Articular chondrocyte of knee joint (primary cell): ENCODE results near the gene POTEF. TPM values are rescaled to one million over a fixed set of nuclear protein-coding genes. Genes with fewer than 3 reads are reported as not detected.

ENCODE experiments used
- small RNA-seq: library from RNA; depleted of rRNA; stranded (forward); fragments of <200 nt; gene quantifications from one replicate; pipeline ENCODE3, GENCODE V24; 2012
- total RNA-seq: library from RNA; depleted of rRNA; stranded (reverse); fragments of >200 nt; gene quantifications from 2 replicates; pipeline ENCODE4 v1.2.3, GENCODE V29; 2012

POTEF gene
- not detected in 2 replicates for total RNA-seq

DNA sequence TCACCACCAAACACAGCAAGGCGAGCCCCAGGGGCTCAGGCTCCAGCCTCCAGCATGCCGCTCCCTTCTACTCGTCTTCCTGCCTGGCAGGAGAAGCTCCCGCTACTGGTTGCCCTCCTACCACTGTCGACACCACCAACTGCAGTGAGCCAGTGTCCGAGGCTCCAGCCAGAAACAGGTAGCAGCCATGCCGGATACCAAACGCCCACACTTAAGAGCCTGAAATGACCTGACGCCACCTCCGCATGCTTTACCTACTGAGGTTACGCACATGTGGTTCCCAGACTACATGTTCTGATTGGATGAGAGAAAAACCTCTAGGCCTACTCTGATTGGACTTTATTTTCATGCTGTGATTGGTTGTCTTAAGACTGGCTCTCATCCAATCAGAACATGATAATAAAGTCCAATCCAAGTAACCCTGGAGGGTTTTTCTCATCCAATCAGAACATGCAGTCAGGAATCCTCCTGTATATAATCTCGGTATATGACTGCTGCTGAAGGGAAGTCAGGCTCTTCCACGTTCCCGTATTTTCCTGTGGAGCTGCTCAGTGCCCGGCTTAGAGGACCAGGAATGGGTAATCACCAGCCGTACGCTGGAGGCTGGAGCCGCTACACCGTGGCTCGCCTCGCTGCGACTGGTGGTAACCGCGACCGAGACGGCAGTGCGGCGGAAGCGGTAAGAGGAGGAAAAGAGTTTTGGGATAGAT lies at the start of gene POTEF:
Gene POTEF (minus strand): TSS at position 103 of the 710 bp plus-strand sequence. CDS start 8,707 bp downstream, outside the sequence.

DNA sequence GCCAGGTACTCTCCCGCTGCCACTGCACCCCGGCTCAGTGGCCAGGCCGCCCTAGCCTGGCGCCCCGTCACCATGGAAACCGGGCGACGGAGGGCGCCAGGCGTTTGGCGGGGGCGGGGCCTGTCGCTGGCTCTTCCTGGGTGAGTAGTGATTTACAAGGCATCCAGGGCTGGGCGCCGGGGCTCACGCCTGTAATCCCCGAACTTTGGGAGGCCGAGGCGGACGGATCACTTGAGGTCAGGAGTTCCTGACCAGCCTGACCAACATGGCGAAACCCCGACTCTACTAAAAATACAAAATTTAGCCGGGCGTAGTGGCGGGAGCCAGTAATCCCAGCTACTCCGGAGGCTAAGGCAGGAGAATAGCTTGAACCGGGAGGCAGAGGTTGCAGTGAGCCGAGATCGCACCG lies 16.0 kb upstream of the POTEF start, which contains the start of gene CCDC74B:
Gene CCDC74B (minus strand): TSS at position 107 of the 409 bp plus-strand sequence. CDS start 116 bp downstream, outside the sequence.

Small RNAs within 50 kb of the gene (small RNA-seq; reads per million reads assigned to genes)
- gene AC018865.2 (not detected), gene RNU6-1049P (not detected)

Other genes with a start within 250 kb of the POTEF start
- not detected in 2 replicates for gene RAB6C, start 149.6 kb downstream of the POTEF start, total RNA-seq
- gene CCDC74B, start 15.9 kb upstream of the POTEF start, total RNA-seq, result 3.1 and 5.6 TPM in 2 replicates
- 14.4 and 20.4 TPM in 2 replicates for gene SMPD4, start 52.4 kb upstream of the POTEF start, total RNA-seq
- 91.7 and 127 TPM in 2 replicates for gene MZT2B, start 53.0 kb upstream of the POTEF start, total RNA-seq
- gene TUBA3E, start 69.2 kb upstream of the POTEF start, total RNA-seq, result not detected in 2 replicates
- 50.5 and 53.4 TPM in 2 replicates for gene IMP4, start 213.7 kb upstream of the POTEF start, total RNA-seq
- 21.8 and 26.7 TPM in 2 replicates for gene PTPN18, start 226.8 kb upstream of the POTEF start, total RNA-seq